HEK293 (cell line): ENCODE measurements around the gene ACTL6B.

ENCODE experiments used
- CTCF ChIA-PET: fragments of 350-600 bp; formaldehyde crosslinking; extraction: SDS; loops from one replicate; lab custom pipeline; 2021; ENCODE audit warnings: antibody characterized with exemption; lab: Yijun Ruan, JAX
- POLR2A ChIA-PET: fragments of 300-600 bp; formaldehyde crosslinking; extraction: SDS; loops from one replicate; lab custom pipeline; 2020; ENCODE audit warnings: antibody characterized with exemption, inconsistent platforms; lab: Yijun Ruan, JAX
- H3K27ac ChIP-seq: fragments of 200-500 bp; sonication (Bioruptor generic); 2 replicates; pipeline ENCODE4 v1.5.1; 2014; ENCODE audit warnings: low read depth, low read length, control low read depth, inconsistent platforms; ENCODE audit errors: extremely low read depth
- H3K36me3 ChIP-seq, 2 experiments: fragments of 200-500 bp in 1 of 2; sonication (Bioruptor generic) in 1 of 2; 1 replicate in 1 of 2; 2 replicates in 1 of 2; pipeline ENCODE4 v1.5.1; 2014 to 2017; ENCODE audit warnings: inconsistent platforms in 2 of 2, low read length in 2 of 2; ENCODE audit not compliant: control insufficient read depth in 2 of 2, insufficient read depth in 1 of 2
- H3K4me1 ChIP-seq: fragments of 200-500 bp; sonication (Bioruptor generic); 2 replicates; pipeline ENCODE4 v1.5.1; 2014; ENCODE audit warnings: mild to moderate bottlenecking, low read length, inconsistent platforms; ENCODE audit not compliant: control insufficient read depth, insufficient read depth
- H3K4me3 ChIP-seq: 2 replicates; pipeline ENCODE4 v1.5.1; 2011; ENCODE audit warnings: low read depth, mild to moderate bottlenecking, control low read depth, low read length, moderate library complexity
- H3K9me3 ChIP-seq: fragments of 200-500 bp; sonication (Bioruptor generic); 2 replicates; pipeline ENCODE4 v1.5.1; 2014; ENCODE audit warnings: low read depth, low read length, inconsistent platforms; ENCODE audit not compliant: control insufficient read depth, insufficient read depth
- GFI1B ChIP-seq: fragments of 450-650 bp; formaldehyde crosslinking; IDR thresholded peaks from 2 replicates; pipeline ENCODE4 v1.5.1; 2016; ENCODE audit warnings: missing biosample characterization, missing genetic modification characterization
- PRDM10 ChIP-seq: fragments of 450-650 bp; formaldehyde crosslinking; IDR thresholded peaks from 2 replicates; pipeline ENCODE4 v1.5.1; 2016; ENCODE audit warnings: missing biosample characterization, missing genetic modification characterization
- SETDB1 ChIP-seq: IDR thresholded peaks from one replicate; pipeline ENCODE4 v1.6.1; 2017; ENCODE audit warnings: mild to moderate bottlenecking, low read length, moderate library complexity, mixed read lengths; ENCODE audit not compliant: insufficient read length
- SP3 ChIP-seq: fragments of 450-650 bp; formaldehyde crosslinking; IDR thresholded peaks from 2 replicates; pipeline ENCODE4 v1.5.1; 2016; ENCODE audit warnings: missing biosample characterization, missing genetic modification characterization
- ZFHX2 ChIP-seq: fragments of 450-650 bp; formaldehyde crosslinking; conservative IDR thresholded peaks from 2 replicates; pipeline ENCODE4 v1.5.1; 2016; ENCODE audit warnings: missing biosample characterization, missing genetic modification characterization
- ZNF184 ChIP-seq: fragments of 450-650 bp; IDR thresholded peaks from 2 replicates; pipeline ENCODE4 v1.5.1; 2018; ENCODE audit warnings: missing biosample characterization, mild to moderate bottlenecking, missing genetic modification characterization
- ZNF292 ChIP-seq: fragments of 450-650 bp; formaldehyde crosslinking; IDR thresholded peaks from 2 replicates; pipeline ENCODE4 v1.5.1; 2016; ENCODE audit warnings: low read depth, missing biosample characterization, missing genetic modification characterization, borderline replicate concordance
- ZNF335 ChIP-seq: fragments of 450-650 bp; formaldehyde crosslinking; conservative IDR thresholded peaks from 2 replicates; pipeline ENCODE4 v1.5.1; 2016; ENCODE audit warnings: missing biosample characterization, missing genetic modification characterization
- ZNF350 ChIP-seq: fragments of 450-650 bp; formaldehyde crosslinking; IDR thresholded peaks from 2 replicates; pipeline ENCODE4 v1.5.0; 2017; ENCODE audit warnings: missing biosample characterization, mild to moderate bottlenecking, missing genetic modification characterization
- ZNF391 ChIP-seq: fragments of 450-650 bp; formaldehyde crosslinking; IDR thresholded peaks from 2 replicates; pipeline ENCODE4 v1.5.1; 2016; ENCODE audit warnings: low read depth, missing biosample characterization, missing genetic modification characterization, borderline replicate concordance
- ZNF558 ChIP-seq: fragments of 450-650 bp; formaldehyde crosslinking; IDR thresholded peaks from 2 replicates; pipeline ENCODE4 v1.5.1; 2016; ENCODE audit warnings: missing biosample characterization, missing genetic modification characterization
- ZNF843 ChIP-seq: fragments of 450-650 bp; formaldehyde crosslinking; IDR thresholded peaks from 2 replicates; pipeline ENCODE4 v1.5.1; 2016; ENCODE audit warnings: missing biosample characterization, missing genetic modification characterization

ACTL6B gene

GRCh38 chr7:100641860-100642533 lies 14.3 kb downstream of the ACTL6B start:
- Histone ChIP-seq H3K4me1 (no peaks in the 10 kb centered on the region), H3K27ac (no peak overlapping the region), H3K4me3 (no peak overlapping the region), H3K36me3 (no peaks in the 10 kb centered on the region), H3K9me3 (no peaks in the 10 kb centered on the region)
- ChIA-PET POLR2A (no interaction called here), CTCF (interaction anchor here (0.8 kb wide), 1 partner anchor 12 kb away, joined by 3 read pairs; no protein-coding TSS in a partner anchor)
- no peak for TF ChIP-seq ZNF843 (tag by site-specific recombination)
- TF ChIP-seq SETDB1 = no peak
- TF ChIP-seq ZNF391 (tag by site-specific recombination) = no peak
- no peak for TF ChIP-seq GFI1B
- TF ChIP-seq ZNF350 = no peak
- TF ChIP-seq ZNF184 (tag by site-specific recombination) = no peak
- TF ChIP-seq ZNF335 (tag by site-specific recombination) = no peak
- TF ChIP-seq ZNF558 (tag by site-specific recombination) = no peak
- no peak for TF ChIP-seq SP3 (tag by site-specific recombination)
- TF ChIP-seq ZNF292 = no peak

GRCh38 chr7:100641463-100641859 lies 14.8 kb downstream of the ACTL6B start, which contains the start of gene TFR2:
TSS of gene TFR2 (minus strand) at chr7:100641552. CDS start at chr7:100641509, 43 bp downstream.
- no peak within 1 kb of the TSS for H3K4me3 ChIP-seq
- no peaks in the 10 kb centered on the region for H3K9me3 ChIP-seq
- POLR2A ChIA-PET = no interaction called here
- no peak for TF ChIP-seq SETDB1
- H3K4me1 ChIP-seq = no peaks in the 10 kb centered on the region
- CTCF ChIA-PET = interaction anchor here (0.8 kb wide), 1 partner anchor 11 kb away, joined by 3 read pairs; no protein-coding TSS in a partner anchor
- no peaks in the 10 kb centered on the region for H3K36me3 ChIP-seq
- no peak within 1 kb of the TSS for H3K27ac ChIP-seq

GRCh38 chr7:100640517-100641440 lies 15.5 kb downstream of the ACTL6B start:
- no peak overlapping the region for H3K4me3 ChIP-seq
- no peak overlapping the region for H3K27ac ChIP-seq
- no peaks in the 10 kb centered on the region for H3K9me3 ChIP-seq
- H3K36me3 ChIP-seq = no peaks in the 10 kb centered on the region
- ChIA-PET CTCF (interaction anchor here (0.6 kb wide), 1 partner anchor 172 kb away, joined by 3 read pairs; no protein-coding TSS in a partner anchor), POLR2A (no interaction called here)
- TF ChIP-seq ZFHX2 (tag by site-specific recombination) (peak; percentile 25; the same call in 1 of the 2 replicates), PRDM10 (tag by site-specific recombination) (no peak)
- H3K4me1 ChIP-seq = no peaks in the 10 kb centered on the region
